Hypothalamus (tissue), 51 donors: Measurements from ENCODE around the gene AURKA.
A peak's percentile ranks its signal among the peaks of the same experiment; 100 is the strongest.

ENCODE experiments used
- DNase-seq, 51 donors: peaks; one replicate each; lab custom pipeline; 2025; lab: John Stamatoyannopoulos, UW

The AURKA gene

DNA sequence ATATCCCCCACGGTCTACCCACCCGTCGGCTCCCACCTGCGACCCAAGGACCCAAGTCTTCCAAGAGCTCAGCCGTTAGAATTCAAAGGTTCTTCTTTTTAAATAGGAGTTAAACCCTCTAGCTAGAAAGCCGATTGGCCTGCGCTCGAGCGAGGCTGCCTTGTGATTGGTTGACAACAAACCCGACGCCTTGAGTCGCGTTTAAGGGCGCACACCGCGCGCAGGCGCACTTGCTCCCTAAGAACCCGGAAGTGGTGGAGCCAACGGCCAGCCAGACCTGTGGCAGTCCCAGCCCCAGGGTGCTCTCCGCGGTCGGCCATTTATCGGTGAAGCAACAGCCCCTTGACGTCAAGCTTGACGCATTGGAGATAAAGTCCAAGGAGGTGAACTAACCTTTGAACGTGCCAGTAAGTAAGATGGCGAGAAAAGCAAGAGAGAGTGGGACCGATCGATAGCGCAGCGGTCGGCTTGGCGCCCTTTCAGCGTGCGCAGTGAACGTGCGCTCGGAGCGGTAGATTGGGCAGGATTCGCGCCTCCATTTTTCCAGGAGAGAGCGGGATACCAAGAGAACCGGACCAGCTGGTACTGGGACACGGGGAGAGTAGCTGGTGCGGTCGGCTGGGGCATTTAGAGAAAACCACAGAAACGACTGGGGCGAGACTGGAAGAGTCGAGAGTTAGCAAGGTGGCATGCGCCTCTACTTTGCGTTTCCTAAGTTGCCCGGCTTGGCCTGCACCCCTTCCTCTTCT lies at the start of gene AURKA, which contains the start of gene CSTF1:
Gene AURKA, minus strand, starts transcription at position 84 of the 749 bp plus-strand sequence. CDS start 4,018 bp downstream, outside the sequence.
Gene CSTF1, plus strand, starts transcription at position 514 of the 749 bp plus-strand sequence. CDS start 2,908 bp downstream, outside the sequence.
- peak; percentile 89 to 99 (median 97) for DNase-seq

DNA sequence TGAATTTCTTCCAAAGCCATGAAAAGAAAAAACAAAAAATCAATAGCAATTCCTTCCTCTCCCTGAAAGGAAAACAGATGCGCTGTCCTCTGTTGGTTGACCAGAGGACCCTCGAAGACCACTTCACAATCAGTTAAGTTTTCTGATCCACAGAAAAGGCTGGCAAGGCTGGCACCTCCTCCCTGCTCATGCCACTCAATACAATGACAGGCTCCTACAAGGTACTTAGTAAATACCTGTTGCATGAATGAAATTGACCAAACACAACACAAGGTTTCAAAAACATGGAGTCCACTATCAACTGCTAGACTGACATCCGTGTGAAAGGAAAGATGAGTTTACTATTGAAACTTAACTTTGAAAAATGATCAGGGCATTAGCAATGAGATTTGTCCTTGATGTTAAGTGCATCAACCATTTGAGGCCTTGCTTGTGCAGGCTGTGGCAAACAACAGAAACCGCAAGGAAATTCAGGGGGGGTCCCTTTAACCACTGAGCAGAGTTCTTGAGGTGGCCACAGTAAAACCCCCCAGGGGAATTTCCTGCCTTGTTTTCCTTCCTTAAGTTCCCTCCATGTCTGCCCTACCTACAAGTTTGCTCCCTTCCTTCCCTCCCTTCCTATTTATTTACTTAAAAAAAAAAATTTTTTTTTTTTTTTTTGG lies 48.5 kb upstream of the AURKA start:
- DNase-seq, result no peak

DNA sequence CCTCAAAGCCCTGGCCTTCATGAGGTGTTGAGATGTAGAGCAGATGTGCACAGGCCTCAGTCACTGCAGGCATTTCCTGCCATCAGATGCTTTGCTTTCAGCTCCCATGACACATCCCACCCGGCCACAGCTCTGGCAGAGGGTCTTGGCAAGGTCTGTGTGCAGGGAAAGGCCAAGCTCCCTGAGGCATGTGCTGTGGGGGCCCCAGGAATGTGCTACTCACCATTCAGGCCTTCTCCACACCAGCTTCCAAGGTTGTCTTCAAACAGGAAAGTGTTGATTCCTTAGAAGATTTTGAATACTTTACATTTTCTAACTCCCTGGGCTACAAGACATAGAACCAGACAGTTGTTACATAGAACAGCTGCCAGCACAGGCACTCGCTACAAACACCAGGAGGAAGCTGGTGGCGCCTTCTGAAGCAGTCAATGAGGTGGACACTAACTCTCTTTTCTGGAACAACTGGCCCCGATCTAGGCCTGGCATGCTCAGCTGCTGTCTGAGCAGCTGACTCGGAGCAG lies 47.8 kb upstream of the AURKA start:
- peak in 3 of 51 donors; percentile 7 to 8 (median 7) for DNase-seq

DNA sequence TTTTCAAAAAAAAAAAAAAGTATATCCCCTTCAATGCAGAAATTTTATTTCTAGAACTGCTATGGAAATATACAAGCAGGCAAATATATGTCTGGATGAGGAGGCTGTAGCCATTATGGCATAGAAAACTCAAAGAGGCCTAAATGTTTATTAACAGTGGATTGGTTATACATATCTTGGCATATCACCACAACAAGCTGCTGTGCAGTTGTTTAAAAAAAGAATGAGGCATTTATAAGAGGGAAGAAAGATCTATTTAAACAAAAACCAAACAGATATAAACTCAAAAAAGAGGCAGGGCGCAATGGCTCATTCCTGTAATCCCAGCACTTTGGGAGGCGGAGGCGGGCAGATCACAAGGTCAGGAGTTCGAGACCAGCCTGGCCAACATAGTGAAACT lies 46.3 kb upstream of the AURKA start:
- DNase-seq, result no peak

DNA sequence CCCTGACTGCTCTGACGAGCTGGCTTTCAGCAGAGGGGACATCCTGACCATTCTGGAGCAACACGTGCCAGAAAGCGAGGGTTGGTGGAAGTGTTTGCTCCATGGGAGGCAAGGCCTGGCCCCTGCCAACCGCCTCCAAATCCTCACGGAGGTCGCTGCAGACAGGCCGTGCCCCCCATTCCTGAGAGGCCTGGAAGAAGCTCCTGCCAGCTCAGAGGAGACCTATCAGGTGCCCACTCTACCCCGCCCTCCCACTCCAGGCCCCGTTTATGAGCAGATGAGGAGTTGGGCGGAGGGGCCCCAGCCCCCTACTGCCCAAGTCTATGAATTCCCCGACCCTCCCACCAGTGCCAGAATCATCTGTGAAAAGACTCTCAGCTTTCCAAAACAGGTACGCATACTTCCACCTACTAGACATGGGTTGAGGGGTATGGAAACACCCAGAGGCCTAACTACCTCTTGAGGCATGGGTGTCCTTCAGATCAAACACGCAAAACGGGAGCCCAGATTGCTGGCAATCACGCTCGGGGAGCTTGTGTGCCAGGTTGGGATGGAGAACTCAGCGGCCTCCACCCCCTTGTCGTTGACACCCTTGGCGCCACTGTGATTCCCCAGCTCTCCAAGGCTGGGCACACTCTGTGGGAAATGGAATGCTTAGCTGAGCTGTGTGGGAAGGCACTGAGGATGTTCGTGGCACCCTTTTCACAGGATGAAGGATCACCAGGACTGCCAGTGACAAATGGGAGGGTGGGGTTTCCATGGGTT lies 45.4 kb upstream of the AURKA start:
- no peak for DNase-seq

DNA sequence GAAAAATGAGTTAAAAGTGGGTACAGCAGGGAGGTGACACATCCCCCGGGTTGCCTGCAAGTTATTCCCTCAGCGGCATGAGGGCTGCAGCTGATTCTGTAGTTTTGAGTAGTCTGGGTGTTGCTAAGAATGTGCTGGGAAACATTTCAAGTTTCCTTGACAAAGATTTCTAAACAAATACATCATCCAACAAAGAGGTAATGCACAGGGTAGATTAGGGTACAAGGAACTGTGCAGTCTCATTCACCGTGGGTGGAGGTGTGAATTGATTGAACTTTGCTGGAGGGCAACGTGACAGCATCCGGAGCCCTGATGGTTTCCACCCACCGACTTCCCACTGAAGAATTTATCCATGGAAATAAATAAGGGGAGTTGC lies 41.9 kb upstream of the AURKA start:
- DNase-seq, result peak in 1 of 51 donors; percentile 15

DNA sequence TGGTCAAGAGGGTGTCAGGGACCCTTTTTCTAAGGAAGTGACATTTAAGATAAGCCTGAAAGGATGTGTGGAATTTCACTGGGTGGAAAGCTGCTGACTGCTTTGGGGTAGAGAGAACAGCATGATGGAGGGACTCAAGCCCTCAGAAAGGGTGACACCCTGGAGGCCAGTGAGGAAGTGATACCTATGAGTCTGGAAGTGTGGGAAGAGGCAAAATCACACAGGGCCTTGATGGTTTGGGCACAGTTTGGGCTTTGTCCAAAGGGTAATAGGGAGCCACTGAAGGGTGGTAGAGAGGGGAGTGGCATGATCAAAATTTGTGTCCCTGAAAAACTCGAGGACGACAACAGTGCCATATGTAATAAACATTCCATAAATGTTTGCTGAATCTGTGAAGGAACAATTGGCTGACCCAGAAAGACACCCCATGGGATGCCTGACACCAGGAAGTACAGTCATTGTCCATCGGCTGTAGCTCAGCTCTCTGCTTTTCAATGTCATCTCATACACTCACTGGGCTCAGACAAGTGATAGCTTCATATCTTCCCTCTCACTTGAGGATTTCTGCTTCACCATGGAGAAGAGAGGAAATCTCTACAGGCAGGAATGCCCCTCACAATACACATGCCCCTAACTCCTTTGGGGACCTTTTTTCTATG lies 41.3 kb upstream of the AURKA start:
- DNase-seq, result no peak

DNA sequence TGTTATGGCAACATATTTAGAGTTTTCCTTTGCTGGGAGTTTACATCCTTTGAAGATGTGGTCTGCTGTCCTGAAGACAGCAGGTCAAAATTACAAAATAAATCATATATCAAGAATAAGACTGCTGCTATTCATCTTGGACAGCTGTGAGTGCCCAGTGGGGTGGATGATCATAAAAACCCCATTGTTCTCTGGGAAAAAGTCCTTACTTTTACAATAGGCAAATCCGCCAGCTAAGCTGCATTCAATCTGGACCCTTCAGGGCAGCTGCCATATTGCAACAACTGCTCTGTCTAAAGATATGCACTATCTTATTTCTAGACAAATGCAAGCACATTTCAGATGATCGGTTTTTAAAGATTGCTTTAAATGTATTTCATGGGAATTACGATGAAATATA lies 39.5 kb upstream of the AURKA start:
- no peak for DNase-seq

DNA sequence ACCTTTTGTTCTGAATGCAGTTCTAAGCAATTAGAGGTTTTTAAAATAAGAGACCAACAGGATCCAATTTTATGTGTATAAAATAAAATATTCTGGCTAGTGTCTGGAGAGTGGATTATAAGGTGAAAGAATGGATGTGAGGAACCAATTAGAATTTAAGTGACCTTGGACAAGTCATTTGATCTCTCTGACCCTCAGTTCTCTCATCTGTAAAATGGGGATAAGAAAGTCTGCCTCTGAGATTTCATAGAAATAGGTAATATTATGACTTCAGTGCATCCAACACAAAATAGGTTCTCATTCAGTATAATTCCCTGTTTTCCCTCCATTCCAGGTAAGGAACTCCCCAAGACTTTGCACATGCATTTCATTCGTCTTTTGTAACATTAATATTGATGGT lies 38.9 kb upstream of the AURKA start:
- no peak for DNase-seq

DNA sequence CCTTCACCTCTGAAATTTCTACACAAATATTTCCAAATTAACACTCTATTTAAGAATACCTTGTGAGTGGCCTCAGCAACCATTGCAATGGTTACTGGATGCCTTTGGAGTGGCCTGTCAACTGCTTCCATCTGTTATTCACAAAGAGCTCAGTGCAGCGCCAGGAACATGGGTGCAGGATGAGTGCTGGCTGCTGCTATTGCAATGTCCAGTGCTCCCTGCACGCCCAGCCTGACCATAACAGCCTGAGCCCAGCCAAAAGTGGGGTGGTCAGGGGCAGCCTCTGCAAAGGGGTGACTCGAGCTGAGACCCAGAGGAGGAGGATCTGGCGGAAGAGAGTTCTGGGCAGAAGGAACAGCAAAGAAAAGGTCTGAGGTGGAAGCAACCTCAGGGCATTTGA lies 38.4 kb upstream of the AURKA start:
- DNase-seq, result no peak

DNA sequence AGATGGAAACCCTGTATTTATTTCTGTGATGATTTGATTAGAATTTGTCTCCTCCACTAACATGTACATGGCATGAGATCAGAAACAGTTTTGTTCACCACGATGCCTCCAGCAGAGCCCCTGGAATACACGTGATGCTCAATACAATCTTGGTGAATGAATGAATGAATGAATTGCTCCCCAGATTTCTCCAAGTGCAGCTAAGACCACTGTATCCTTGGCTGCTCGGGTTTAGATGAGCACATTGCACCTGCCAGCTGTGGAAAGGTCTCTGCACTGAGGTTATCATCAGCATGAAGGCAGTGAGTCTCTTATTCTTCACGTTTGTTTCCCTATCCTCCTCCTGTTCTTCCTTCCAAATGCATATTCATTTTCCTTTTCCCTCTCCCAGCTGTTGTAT lies 37.9 kb upstream of the AURKA start:
- DNase-seq, result no peak

DNA sequence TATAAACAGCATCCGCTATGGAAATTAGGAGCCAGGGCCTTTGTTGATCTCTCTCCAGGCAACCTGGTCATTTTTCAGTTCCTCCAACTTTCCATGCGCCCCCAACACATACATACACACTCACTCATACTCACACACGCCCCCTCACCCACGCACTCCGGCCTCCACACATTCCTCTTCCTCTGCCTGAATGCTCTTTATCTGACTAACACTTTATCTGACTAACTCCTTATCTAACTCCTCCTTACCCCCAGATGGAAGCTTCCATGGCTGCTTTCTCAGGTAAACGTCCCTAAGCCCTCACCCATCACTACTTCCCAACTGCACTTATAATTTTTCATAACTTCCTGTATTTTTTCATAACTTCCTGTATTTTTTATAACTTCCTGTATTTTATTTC lies 37.5 kb upstream of the AURKA start:
- DNase-seq, result no peak

DNA sequence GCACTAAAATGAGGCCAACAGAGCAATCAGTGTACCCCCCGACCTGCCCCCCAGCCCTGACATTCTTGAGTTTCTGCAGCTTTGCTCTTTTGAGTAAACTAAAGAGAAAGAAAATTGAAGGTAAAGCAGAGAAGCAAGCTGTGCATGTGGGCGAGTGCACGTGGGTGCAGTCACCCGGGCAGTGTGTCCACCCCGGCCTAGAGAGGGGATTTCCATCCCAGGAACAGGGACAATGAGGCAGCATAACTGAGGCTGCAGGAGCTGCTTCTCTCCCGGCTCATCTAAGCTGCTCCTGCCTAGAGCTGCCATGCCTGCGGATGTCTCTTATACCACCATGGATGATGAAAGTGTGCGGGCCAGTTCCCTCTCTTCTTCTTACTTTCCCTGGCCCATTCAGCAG lies 36.9 kb upstream of the AURKA start:
- DNase-seq, result no peak

DNA sequence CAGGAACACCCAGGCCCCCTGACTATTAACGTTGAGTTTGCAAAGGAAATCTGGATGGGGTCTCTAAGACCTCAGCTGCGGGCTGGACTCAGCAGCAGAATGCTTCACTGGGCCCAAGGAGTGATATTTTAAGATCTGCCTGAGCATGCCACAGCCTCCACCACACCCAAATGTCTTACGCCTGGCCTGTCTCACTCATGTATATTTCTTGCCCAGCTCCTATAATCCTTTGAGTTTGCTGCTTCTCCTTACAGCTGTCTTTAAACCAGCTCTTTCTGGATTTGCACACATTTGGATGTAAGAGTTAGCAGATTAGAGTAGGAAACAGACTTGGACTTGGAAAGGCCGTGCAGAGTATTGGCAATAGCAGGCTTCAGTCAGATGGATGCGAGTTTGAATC lies 36.4 kb upstream of the AURKA start:
- DNase-seq, result no peak

DNA sequence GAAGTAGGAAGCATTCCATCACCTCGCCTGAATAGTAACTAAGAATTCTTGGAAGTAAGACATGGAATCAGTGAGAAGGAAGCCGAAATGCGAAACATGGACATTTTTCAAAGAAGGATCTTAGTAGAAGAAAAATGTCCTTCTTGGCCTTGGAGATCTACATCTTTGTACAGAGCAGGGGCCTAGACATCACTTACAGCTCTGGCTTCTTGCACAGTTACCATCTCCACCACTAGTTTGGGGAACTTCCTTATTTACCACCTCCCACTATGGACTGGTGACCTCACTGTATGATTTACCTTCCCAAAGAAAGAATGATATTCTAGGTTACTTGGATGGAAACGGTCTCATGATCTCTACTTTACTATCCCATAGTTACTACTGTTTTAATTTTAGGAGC lies 35.8 kb upstream of the AURKA start:
- no peak for DNase-seq

DNA sequence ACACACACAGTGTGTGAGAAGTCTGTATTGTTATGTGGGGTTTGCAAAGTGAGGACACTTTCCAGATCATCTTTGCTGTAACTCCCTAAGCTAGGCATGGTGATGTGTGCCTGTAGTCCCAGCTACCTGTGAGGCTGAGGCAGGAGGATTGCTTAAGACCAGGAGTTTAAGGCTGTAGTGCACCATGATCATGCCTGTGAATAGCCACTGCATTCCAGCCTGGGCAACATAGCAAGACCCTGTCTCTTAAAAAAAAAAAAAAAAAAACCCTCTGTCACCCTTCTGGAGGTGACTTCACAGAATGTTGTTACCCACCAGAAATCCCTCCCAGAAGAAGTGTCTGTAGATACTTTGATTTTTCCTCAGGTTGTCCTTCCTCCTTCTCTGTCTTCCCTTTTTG lies 34.9 kb upstream of the AURKA start:
- DNase-seq, result no peak

DNA sequence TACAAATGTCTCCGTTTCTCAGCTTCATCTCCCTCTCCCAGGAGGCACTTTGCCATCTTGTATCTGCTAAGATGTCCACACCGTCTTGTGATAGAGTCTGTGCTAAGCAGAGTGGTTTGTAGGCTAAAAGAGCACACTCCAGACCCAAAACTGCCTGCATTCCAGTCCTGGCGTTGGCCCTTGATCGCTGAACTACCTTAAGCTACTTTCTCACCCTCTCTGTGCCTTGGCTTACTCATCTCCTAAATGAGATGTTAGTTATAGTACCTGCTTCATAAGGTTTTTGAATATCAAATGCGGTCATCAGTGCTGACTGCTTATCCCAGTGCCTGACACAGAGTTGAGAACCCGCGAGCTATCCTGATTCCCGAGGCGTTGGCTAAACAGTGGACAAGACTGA lies 34.0 kb upstream of the AURKA start:
- DNase-seq, result no peak

DNA sequence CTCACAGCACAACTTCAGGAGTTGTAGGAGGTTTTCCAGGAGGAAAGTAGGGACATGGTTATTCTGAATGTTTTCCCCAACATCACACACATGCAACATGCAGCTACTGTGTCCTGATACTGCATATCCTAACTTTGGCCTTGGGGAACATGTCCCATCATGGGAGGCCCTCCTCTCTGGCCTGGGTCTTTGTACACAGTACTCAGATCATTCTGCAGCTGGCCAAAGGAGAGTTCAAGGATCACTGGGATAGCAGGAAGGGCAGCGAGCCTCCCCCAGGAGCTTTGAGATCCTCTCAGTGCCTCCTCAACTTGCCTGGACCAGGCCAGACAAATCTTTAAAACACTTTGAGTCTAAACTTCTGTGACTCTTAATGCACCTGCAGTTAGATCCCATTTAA lies 32.9 kb upstream of the AURKA start:
- no peak for DNase-seq

DNA sequence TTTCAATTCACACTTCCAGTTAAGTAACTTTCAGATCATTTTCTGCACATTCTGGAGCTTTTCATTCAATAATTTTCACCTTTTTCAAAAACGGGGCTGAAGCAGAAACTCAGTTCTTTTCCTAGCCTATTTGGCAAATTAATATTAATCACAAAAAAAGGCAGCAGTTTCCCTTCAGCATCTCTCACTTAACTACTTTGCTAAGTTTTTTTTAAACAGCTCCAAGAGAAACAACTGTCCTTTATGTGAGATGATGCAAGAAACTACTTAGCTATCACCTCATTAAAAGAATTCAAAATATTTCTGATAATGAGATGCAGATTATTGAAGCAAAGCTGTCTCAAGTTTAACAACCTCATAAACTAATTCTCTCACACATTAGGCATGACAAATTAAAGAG lies 31.9 kb upstream of the AURKA start:
- no peak for DNase-seq

DNA sequence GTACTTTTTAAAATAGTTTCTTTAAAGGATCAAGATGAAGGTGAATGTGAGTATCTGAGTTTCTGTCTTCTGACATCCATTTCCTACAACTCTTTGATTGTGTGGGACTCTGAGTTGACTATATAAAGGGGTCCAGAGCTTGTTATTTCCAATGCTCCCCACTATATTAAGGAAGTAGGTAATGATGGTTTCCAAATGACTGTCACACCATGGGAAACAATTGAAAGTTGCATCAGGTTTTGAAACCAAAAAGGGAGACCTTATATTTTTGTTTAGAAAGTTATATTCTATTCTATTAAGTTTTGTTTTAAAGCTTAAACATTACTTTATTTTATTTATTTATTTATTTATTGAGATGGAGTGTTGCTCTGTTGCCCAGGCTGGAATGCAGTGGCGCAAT lies 31.2 kb upstream of the AURKA start:
- no peak for DNase-seq

DNA sequence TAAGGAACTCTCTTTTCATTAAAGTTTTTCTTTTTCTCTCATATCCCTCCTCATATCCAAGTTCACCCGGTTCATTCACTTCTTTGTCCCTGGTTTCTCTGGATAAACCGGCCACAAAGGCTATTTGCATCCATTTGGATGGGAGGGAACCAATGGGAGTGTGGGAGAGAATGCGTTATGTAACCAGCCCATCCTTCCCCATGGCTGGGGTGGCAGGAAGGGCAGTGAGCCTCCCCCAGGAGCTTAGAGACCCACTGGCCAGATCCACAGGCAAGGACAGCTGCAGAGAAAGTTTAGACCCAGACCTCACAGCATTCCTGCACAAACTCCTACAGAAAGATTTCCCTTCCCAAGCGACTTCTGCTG lies 30.8 kb upstream of the AURKA start:
- no peak for DNase-seq
